HFFc6 (cell line): ENCODE measurements around the gene SFN. TPM values are rescaled to one million over a fixed set of nuclear protein-coding genes. Genes with fewer than 3 reads are reported as not detected.

ENCODE experiments used
- DNase-seq: peaks from one replicate; pipeline ENCODE4 v3.0.0-alpha.2; 2018
- H3K27ac Mint-ChIP-seq: 2 replicates; pipeline ENCODE4 v1.8.0; 2020; ENCODE audit warnings: mild to moderate bottlenecking, mixed read lengths
- H3K27me3 Mint-ChIP-seq: 2 replicates; pipeline ENCODE4 v1.8.0; 2021; ENCODE audit warnings: mild to moderate bottlenecking, moderate library complexity, mixed read lengths; ENCODE audit not compliant: insufficient read depth
- H3K36me3 Mint-ChIP-seq: 2 replicates; pipeline ENCODE4 v1.8.0; 2021; ENCODE audit warnings: low read depth, mixed read lengths
- H3K4me1 Mint-ChIP-seq: 2 replicates; pipeline ENCODE4 v1.8.0; 2020; ENCODE audit warnings: low read depth, mixed read lengths
- H3K4me3 Mint-ChIP-seq: 2 replicates; pipeline ENCODE4 v1.8.0; 2020; ENCODE audit warnings: mild to moderate bottlenecking, moderate library complexity, mixed read lengths
- H3K9me3 Mint-ChIP-seq: 2 replicates; pipeline ENCODE4 v1.8.0; 2020; ENCODE audit warnings: mild to moderate bottlenecking, mixed read lengths
- total RNA-seq, 6 experiments: library from RNA; stranded (reverse); fragmentation: NEBNext Ultra II Directional; extraction: Animal tissue kit (Norgen Biotek cat#: 25700); gene quantifications; 2 replicates in 1 of 6; 3 replicates in 5 of 6; pipeline ENCODE4 v1.2.3, GENCODE V29; 2021
- TF ChIP-seq, protein P1 (sequence below): fragments of 200-600 bp; sonication (generic); IDR thresholded peaks from 2 replicates; pipeline ENCODE4 v1.5.0; 2021; ENCODE audit warnings: antibody characterized with exemption, mild to moderate bottlenecking

The SFN gene
- total RNA-seq, 6 experiments from 2014 or later, result 0.11 to 0.28 (median 0.20) TPM; not detected in 2

DNA sequence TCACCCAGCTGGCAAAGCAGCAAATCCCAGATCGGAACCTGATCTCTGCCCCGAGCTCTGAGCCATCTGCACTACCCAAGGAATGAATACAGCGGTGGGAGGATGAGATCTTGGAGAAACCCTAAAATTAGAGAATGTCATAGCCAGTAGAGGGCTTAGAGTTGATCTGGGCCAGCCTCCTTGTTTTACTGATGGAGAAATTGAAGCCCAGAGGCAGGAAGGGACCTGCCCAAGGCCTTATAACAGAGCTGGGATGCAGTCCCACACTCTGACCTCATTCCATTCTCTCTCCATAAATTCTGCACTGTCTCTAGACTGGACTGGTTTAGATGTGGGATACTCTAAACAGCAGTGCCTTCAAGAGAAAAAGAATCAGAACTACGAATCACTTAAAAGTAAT lies 4.8 kb upstream of the SFN start:
- H3K36me3 Mint-ChIP-seq, result no peaks in the 10 kb centered on the region; the same call in 1 of the 2 replicates
- no peak overlapping the region for H3K27ac Mint-ChIP-seq
- peaks cover 4% of the 10 kb centered on the region for H3K27me3 Mint-ChIP-seq
- H3K4me3 Mint-ChIP-seq, result no peak overlapping the region
- peak; percentile 9 for DNase-seq
- TF ChIP-seq, protein P1, sequence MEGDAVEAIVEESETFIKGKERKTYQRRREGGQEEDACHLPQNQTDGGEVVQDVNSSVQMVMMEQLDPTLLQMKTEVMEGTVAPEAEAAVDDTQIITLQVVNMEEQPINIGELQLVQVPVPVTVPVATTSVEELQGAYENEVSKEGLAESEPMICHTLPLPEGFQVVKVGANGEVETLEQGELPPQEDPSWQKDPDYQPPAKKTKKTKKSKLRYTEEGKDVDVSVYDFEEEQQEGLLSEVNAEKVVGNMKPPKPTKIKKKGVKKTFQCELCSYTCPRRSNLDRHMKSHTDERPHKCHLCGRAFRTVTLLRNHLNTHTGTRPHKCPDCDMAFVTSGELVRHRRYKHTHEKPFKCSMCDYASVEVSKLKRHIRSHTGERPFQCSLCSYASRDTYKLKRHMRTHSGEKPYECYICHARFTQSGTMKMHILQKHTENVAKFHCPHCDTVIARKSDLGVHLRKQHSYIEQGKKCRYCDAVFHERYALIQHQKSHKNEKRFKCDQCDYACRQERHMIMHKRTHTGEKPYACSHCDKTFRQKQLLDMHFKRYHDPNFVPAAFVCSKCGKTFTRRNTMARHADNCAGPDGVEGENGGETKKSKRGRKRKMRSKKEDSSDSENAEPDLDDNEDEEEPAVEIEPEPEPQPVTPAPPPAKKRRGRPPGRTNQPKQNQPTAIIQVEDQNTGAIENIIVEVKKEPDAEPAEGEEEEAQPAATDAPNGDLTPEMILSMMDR, result no peak
- peaks cover 22% of the 10 kb centered on the region for H3K4me1 Mint-ChIP-seq
- no peaks in the 10 kb centered on the region for H3K9me3 Mint-ChIP-seq

DNA sequence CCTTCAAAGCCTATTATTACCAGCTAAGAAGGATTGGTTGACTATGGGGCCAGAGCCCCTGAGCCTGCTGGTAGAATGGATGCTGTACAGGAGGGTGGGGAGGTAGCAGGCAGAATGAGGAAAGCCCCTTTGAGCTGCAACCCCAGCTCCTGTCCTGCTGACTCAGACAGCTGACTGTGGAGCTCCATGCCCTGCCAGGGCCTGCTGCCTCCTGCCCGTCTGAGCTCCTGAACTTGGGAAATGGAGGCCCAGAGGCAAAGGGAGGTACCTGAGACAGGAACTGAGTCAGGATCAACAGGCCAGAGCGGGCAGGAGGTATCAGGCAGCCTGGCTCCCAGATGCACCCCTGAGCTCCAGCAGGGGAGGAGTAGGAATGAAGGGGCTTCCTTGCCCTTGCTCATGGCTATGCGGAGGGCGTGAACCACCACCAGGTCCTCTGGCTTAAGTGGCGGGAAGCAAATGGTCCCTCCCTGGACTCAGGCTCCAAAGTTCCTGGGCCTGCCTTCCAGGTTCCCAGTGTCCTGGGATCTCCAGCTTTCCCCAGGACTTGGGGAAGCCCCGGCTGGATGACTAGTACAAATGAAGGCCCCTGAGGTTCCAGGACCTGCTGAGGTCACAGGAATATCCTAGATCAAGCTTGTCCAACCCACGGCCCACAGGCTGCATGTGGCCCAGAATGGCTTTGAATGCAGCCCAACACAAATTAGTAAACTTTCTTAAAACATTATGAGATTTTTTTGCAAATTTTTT lies 3.9 kb upstream of the SFN start:
- no peak overlapping the region for H3K4me3 Mint-ChIP-seq
- no peak for DNase-seq

DNA sequence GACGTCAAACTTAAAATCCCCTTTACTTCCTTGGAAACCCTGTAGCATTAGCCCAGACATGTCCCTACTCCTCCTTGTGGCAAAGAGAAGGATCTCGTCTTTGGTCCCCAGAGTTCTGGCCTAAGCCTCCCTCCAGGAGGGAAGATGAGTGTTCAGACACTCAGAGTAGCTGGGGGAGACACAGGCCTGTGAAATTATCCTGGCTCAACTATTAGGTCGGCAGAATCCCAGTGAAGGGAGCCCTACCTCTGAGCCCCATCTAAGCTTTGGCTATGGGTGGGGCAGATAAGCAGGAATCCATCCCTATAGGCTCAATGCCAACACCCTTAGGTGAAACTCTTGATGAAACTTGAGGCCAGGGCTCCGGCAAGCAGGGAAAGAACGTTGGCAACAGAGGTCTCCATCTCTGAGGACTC lies 1.7 kb upstream of the SFN start:
- peaks cover 38% of the 10 kb centered on the region for H3K4me1 Mint-ChIP-seq
- no peaks in the 10 kb centered on the region for H3K36me3 Mint-ChIP-seq
- TF ChIP-seq, protein P1, result peak; percentile 65
- DNase-seq, result peak; percentile 54
- H3K9me3 Mint-ChIP-seq, result no peaks in the 10 kb centered on the region
- peak overlapping the region; percentile 38; the same call in 1 of the 2 replicates for H3K27ac Mint-ChIP-seq
- peaks cover 3% of the 10 kb centered on the region for H3K27me3 Mint-ChIP-seq
- no peak overlapping the region for H3K4me3 Mint-ChIP-seq

More for the DNA sequence above, 3.9 kb upstream of the SFN start:
- peaks cover 4% of the 10 kb centered on the region for H3K27me3 Mint-ChIP-seq
- TF ChIP-seq, protein P1, result no peak
- H3K9me3 Mint-ChIP-seq, result no peaks in the 10 kb centered on the region
- H3K4me1 Mint-ChIP-seq, result peaks cover 30% of the 10 kb centered on the region
- no peak overlapping the region for H3K27ac Mint-ChIP-seq
- no peaks in the 10 kb centered on the region; the same call in 1 of the 2 replicates for H3K36me3 Mint-ChIP-seq

DNA sequence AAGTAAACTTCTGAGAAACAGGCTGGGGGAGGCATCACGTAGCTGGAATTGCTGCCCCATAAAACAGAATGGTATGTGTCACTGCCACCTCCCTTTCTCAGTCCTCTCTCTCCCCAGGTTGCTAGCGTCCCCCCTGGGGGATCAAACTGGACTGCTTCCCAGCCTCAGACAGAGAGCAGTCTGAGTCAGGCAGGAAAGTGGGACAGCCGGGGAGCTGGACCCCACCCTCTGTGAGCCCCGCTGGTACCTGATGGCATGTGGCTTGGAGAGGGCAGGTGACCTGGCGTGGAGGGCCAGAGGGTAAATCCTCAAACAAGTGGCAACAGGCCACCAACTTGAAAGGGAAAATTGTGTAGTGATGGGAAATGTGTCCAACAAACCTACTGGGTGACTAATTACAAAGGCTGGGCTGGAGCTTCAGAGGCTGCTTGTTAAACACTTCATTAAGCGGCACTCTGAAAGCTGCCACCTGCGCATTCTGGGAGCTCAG lies 1.0 kb upstream of the SFN start:
- H3K4me1 Mint-ChIP-seq, result peaks cover 38% of the 10 kb centered on the region
- H3K9me3 Mint-ChIP-seq, result no peaks in the 10 kb centered on the region
- TF ChIP-seq, protein P1, result no peak
- peak overlapping the region; percentile 24; the same call in 1 of the 2 replicates for H3K27ac Mint-ChIP-seq
- peaks cover 3% of the 10 kb centered on the region for H3K27me3 Mint-ChIP-seq
- no peak overlapping the region; the same call in 1 of the 2 replicates for H3K4me3 Mint-ChIP-seq
- no peak for DNase-seq
- no peaks in the 10 kb centered on the region for H3K36me3 Mint-ChIP-seq

DNA sequence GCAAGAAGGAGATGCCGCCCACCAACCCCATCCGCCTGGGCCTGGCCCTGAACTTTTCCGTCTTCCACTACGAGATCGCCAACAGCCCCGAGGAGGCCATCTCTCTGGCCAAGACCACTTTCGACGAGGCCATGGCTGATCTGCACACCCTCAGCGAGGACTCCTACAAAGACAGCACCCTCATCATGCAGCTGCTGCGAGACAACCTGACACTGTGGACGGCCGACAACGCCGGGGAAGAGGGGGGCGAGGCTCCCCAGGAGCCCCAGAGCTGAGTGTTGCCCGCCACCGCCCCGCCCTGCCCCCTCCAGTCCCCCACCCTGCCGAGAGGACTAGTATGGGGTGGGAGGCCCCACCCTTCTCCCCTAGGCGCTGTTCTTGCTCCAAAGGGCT lies 732 bp downstream of the SFN start:
- H3K27ac Mint-ChIP-seq, result peak overlapping the region; percentile 12; the same call in 1 of the 2 replicates
- H3K27me3 Mint-ChIP-seq, result peaks cover 4% of the 10 kb centered on the region
- DNase-seq, result no peak
- H3K9me3 Mint-ChIP-seq, result no peaks in the 10 kb centered on the region
- peaks cover 38% of the 10 kb centered on the region for H3K4me1 Mint-ChIP-seq
- TF ChIP-seq, protein P1, result no peak
- H3K36me3 Mint-ChIP-seq, result no peaks in the 10 kb centered on the region
- peak overlapping the region; percentile 95 for H3K4me3 Mint-ChIP-seq
